ENCODE results near the gene NUDT17. TPM values are rescaled to one million over a fixed set of nuclear protein-coding genes. Genes with fewer than 3 reads are reported as not detected.

The NUDT17 gene
- total and polyA plus RNA-seq, 9 of the 15 experiments (the other 6 are each of a cell fraction or from before 2014, with no cell fraction given), result 2.1 to 10.0 (median 6.1) TPM

- TF ChIP-seq, protein P1, sequence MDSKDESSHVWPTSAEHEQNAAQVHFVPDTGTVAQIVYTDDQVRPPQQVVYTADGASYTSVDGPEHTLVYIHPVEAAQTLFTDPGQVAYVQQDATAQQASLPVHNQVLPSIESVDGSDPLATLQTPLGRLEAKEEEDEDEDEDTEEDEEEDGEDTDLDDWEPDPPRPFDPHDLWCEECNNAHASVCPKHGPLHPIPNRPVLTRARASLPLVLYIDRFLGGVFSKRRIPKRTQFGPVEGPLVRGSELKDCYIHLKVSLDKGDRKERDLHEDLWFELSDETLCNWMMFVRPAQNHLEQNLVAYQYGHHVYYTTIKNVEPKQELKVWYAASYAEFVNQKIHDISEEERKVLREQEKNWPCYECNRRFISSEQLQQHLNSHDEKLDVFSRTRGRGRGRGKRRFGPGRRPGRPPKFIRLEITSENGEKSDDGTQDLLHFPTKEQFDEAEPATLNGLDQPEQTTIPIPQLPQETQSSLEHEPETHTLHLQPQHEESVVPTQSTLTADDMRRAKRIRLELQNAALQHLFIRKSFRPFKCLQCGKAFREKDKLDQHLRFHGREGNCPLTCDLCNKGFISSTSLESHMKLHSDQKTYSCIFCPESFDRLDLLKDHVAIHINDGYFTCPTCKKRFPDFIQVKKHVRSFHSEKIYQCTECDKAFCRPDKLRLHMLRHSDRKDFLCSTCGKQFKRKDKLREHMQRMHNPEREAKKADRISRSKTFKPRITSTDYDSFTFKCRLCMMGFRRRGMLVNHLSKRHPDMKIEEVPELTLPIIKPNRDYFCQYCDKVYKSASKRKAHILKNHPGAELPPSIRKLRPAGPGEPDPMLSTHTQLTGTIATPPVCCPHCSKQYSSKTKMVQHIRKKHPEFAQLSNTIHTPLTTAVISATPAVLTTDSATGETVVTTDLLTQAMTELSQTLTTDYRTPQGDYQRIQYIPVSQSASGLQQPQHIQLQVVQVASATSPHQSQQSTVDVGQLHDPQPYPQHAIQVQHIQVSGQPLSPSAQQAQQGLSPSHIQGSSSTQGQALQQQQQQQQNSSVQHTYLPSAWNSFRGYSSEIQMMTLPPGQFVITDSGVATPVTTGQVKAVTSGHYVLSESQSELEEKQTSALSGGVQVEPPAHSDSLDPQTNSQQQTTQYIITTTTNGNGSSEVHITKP (IDR thresholded peaks at IDR 0.05; ENCODE audit: partially characterized antibody), result peak; percentile 25
- TF ChIP-seq, protein P2, sequence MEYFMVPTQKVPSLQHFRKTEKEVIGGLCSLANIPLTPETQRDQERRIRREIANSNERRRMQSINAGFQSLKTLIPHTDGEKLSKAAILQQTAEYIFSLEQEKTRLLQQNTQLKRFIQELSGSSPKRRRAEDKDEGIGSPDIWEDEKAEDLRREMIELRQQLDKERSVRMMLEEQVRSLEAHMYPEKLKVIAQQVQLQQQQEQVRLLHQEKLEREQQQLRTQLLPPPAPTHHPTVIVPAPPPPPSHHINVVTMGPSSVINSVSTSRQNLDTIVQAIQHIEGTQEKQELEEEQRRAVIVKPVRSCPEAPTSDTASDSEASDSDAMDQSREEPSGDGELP (CRISPR knock-in tag; IDR thresholded peaks at IDR 0.05; ENCODE audit: borderline replicate concordance), result no peak
- TF ChIP-seq SAP30 (IDR thresholded peaks at IDR 0.05; ENCODE audit: borderline replicate concordance, insufficient read depth, low read depth, low read length, poor library complexity, severe bottlenecking), result peak; percentile 28
- peak in 1 of 2 experiments; percentile 92; a peak in 2 of 3 replicates for TF ChIP-seq CBX3 (IDR thresholded peaks at IDR 0.05; ENCODE audit: borderline replicate concordance in 1 of 2, low read length in 2 of 2)
- no peak for TF ChIP-seq ZNF184 (CRISPR knock-in tag; IDR thresholded peaks at IDR 0.05)
- peak; percentile 38; the same call in 1 of the 2 replicates for TF ChIP-seq KAT7 (CRISPR knock-in tag; IDR thresholded peaks at IDR 0.05; ENCODE audit: borderline replicate concordance)
- no peak for TF ChIP-seq ZNF75A (CRISPR knock-in tag; IDR thresholded peaks at IDR 0.05)
- 0 out of 4 replicates have a peak, but pooled peaks have one; percentile 12 to 21 for TF ChIP-seq TRIM24 (IDR thresholded peaks at IDR 0.05)
- no peak for TF ChIP-seq RB1 (IDR thresholded peaks at IDR 0.05; ENCODE audit: low read depth)
- no peak for TF ChIP-seq RBM25 (IDR thresholded peaks at IDR 0.05; ENCODE audit: low read depth, low read length, severe bottlenecking)
- TF ChIP-seq, protein P3, sequence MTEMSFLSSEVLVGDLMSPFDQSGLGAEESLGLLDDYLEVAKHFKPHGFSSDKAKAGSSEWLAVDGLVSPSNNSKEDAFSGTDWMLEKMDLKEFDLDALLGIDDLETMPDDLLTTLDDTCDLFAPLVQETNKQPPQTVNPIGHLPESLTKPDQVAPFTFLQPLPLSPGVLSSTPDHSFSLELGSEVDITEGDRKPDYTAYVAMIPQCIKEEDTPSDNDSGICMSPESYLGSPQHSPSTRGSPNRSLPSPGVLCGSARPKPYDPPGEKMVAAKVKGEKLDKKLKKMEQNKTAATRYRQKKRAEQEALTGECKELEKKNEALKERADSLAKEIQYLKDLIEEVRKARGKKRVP (CRISPR knock-in tag; IDR thresholded peaks at IDR 0.05), result no peak
- TF ChIP-seq, protein P4, sequence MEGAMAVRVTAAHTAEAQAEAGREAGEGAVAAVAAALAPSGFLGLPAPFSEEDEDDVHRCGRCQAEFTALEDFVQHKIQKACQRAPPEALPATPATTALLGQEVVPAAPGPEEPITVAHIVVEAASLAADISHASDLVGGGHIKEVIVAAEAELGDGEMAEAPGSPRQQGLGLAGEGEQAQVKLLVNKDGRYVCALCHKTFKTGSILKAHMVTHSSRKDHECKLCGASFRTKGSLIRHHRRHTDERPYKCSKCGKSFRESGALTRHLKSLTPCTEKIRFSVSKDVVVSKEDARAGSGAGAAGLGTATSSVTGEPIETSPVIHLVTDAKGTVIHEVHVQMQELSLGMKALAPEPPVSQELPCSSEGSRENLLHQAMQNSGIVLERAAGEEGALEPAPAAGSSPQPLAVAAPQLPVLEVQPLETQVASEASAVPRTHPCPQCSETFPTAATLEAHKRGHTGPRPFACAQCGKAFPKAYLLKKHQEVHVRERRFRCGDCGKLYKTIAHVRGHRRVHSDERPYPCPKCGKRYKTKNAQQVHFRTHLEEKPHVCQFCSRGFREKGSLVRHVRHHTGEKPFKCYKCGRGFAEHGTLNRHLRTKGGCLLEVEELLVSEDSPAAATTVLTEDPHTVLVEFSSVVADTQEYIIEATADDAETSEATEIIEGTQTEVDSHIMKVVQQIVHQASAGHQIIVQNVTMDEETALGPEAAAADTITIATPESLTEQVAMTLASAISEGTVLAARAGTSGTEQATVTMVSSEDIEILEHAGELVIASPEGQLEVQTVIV (CRISPR knock-in tag; IDR thresholded peaks at IDR 0.05; ENCODE audit: borderline replicate concordance), result no peak
- TF ChIP-seq, protein P5, sequence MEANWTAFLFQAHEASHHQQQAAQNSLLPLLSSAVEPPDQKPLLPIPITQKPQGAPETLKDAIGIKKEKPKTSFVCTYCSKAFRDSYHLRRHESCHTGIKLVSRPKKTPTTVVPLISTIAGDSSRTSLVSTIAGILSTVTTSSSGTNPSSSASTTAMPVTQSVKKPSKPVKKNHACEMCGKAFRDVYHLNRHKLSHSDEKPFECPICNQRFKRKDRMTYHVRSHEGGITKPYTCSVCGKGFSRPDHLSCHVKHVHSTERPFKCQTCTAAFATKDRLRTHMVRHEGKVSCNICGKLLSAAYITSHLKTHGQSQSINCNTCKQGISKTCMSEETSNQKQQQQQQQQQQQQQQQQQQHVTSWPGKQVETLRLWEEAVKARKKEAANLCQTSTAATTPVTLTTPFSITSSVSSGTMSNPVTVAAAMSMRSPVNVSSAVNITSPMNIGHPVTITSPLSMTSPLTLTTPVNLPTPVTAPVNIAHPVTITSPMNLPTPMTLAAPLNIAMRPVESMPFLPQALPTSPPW (CRISPR knock-in tag; IDR thresholded peaks at IDR 0.05), result no peak
- TF ChIP-seq NRF1 (conservative IDR thresholded peaks at IDR 0.05 in 1 of 2, IDR thresholded peaks at IDR 0.05 in 1 of 2), result no peak
- no peak for TF ChIP-seq EGR1 (conservative IDR thresholded peaks at IDR 0.05)
- TF ChIP-seq CBX5 (IDR thresholded peaks at IDR 0.05; ENCODE audit: borderline replicate concordance, low read depth), result peak; percentile 59; the same call in 1 of the 2 replicates
- peak; percentile 78 for TF ChIP-seq TRIM28 (IDR thresholded peaks at IDR 0.05)
Measured at GRCh38 chr1:145858238-145858900, 12.9 kb downstream of the NUDT17 start (continued).
